Measurements from ENCODE around the gene KCNJ11. TPM values are rescaled to one million over a fixed set of nuclear protein-coding genes. Genes with fewer than 3 reads are reported as not detected.
A peak's percentile ranks its signal among the peaks of the same experiment; 100 is the strongest.

Gene KCNJ11
- total and polyA plus RNA-seq, 2 of the 13 experiments (the other 11 are each of a cell fraction or from before 2014, with no cell fraction given) = 0.38 to 1.6 TPM

GRCh38 chr11:17386331-17387084 lies 2.0 kb downstream of the KCNJ11 start (continued):
- TF ChIP-seq MNT (IDR thresholded peaks at IDR 0.05) = peak; percentile 72
- peak; percentile 36 for TF ChIP-seq AGO1 (IDR thresholded peaks at IDR 0.05; ENCODE audit: low read depth, low read length, poor library complexity, severe bottlenecking)
- no peak for TF ChIP-seq ZNF30 (CRISPR knock-in tag; IDR thresholded peaks at IDR 0.05)
- no peak for TF ChIP-seq FOSL1 (CRISPR knock-in tag; IDR thresholded peaks at IDR 0.05; ENCODE audit: borderline replicate concordance)
- TF ChIP-seq TFDP1 (CRISPR knock-in tag; IDR thresholded peaks at IDR 0.05; ENCODE audit: borderline replicate concordance) = no peak
- TF ChIP-seq TFE3 (CRISPR knock-in tag; IDR thresholded peaks at IDR 0.05) = no peak
- no peak for TF ChIP-seq ZNF230 (CRISPR knock-in tag; IDR thresholded peaks at IDR 0.05)
- no peak for TF ChIP-seq TEF (CRISPR knock-in tag; IDR thresholded peaks at IDR 0.05)
- 0 out of 2 replicates have a peak, but pooled peaks have one; percentile 31 for TF ChIP-seq HOXA3 (CRISPR knock-in tag; IDR thresholded peaks at IDR 0.05)
- no peak for TF ChIP-seq LCORL (IDR thresholded peaks at IDR 0.05)
- TF ChIP-seq LCORL (CRISPR knock-in tag; IDR thresholded peaks at IDR 0.05) = no peak
- TF ChIP-seq ZNF362 (CRISPR knock-in tag; IDR thresholded peaks at IDR 0.05; ENCODE audit: borderline replicate concordance) = peak; percentile 42; the same call in 1 of the 2 replicates
- TF ChIP-seq NRL (CRISPR knock-in tag; IDR thresholded peaks at IDR 0.05; ENCODE audit: borderline replicate concordance) = 0 out of 2 replicates have a peak, but pooled peaks have one; percentile 2
- TF ChIP-seq ZNF180 (CRISPR knock-in tag; IDR thresholded peaks at IDR 0.05; ENCODE audit: borderline replicate concordance, low read depth) = no peak
- TF ChIP-seq TOPORS (CRISPR knock-in tag; IDR thresholded peaks at IDR 0.05) = no peak
- no peak for TF ChIP-seq TARDBP (CRISPR knock-in tag; IDR thresholded peaks at IDR 0.05)
- TF ChIP-seq ARID3A (IDR thresholded peaks at IDR 0.05; ENCODE audit: low read depth, low read length) = no peak
- TF ChIP-seq TEAD3 (CRISPR knock-in tag; optimal IDR thresholded peaks at IDR 0.05; ENCODE audit: borderline replicate concordance) = peak; percentile 62
- TF ChIP-seq CREB3 (CRISPR knock-in tag; IDR thresholded peaks at IDR 0.05) = no peak
